ENCODE data around the gene FYCO1. TPM values are rescaled to one million over a fixed set of nuclear protein-coding genes. Genes with fewer than 3 reads are reported as not detected.

Gene FYCO1
- total and polyA plus RNA-seq, 2 of the 13 experiments (the other 11 are each of a cell fraction or from before 2014, with no cell fraction given): 2.7 to 4.2 TPM

DNA sequence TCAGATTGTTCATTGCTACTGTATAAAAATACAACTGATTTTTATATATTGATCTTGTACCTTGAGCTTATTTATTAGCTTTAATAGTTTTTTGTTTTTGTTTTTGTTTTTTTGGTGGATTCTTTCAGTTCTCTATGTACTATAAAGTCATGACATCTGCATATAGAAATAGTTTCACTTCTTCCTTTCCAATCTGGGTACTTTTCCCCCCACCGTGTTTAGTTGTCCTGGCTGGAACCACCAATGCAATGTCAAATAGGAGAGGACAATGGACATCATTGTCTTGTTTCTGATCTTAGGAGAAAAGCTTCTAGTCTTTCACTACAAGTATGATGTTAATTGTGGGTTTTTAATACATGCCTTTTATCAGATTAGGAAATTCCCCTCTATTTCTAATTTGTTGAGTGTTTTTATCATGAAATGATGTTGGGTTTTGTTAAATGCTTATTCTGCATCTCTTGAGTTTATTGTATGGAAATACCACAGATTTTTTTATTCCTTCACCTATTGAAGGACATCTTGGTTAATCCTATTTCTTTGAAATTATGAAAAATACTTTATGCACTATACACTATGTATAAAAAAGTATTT lies 34.4 kb upstream of the FYCO1 start:
- in situ Hi-C loops (cut with HindIII; ENCODE audit: extremely low pct_ligation_motif_present, low pct_unique_long_range_greater_than_20kb) (no loop called here), intact Hi-C loops (cut with micrococcal nuclease; ENCODE audit: unreplicated experiment) (no loop called here)
- Histone ChIP-seq H3K4me1 (ENCODE audit: insufficient read depth, low read length) (peaks cover 17% of the 10 kb centered on the region), H2AFZ (ENCODE audit: low read length) (no peak overlapping the region), H3K9ac (ENCODE audit: insufficient read depth, low read depth, low read length) (no peak overlapping the region), H3K36me3 (replicated peaks in 1 of 2; ENCODE audit: control insufficient read depth in 1 of 2, insufficient read depth in 2 of 2, low read length in 2 of 2) (no peaks in the 10 kb centered on the region), H3K79me2 (ENCODE audit: insufficient read depth, low read length) (no peaks in the 10 kb centered on the region), H3K9me3 (ENCODE audit: low read length) (peaks cover 7% of the 10 kb centered on the region), H3K27ac (ENCODE audit: extremely low read length, insufficient read depth, low read length) (no peak overlapping the region), H3K4me3 (replicated peaks in 1 of 3; ENCODE audit: insufficient read depth in 1 of 3, low read depth in 2 of 3, low read length in 3 of 3) (no peak overlapping the region), H3K4me2 (ENCODE audit: low read depth, low read length) (no peak overlapping the region), H3K27me3 (ENCODE audit: control insufficient read depth in 1 of 2, insufficient read depth in 2 of 2, low read length in 2 of 2) (no peaks in the 10 kb centered on the region), H4K20me1 (ENCODE audit: insufficient read depth, low read length) (no peaks in the 10 kb centered on the region)
- ChIA-PET POLR2A (no interaction called here), CTCF (ENCODE audit: low intra/inter-chr PET ratio, low total read pairs) (no interaction called here)
- ATAC-seq: no peak
- FAIRE-seq: no peak
- no peak for DNase-seq (ENCODE audit: low spot score)
- no TSS peak for BruUV-seq (replicated peaks)
- 3% methylated on average over 1 of the region's 1 CpG for WGBS (ENCODE audit: low lambda C conversion rate)
- TF ChIP-seq, protein P1, sequence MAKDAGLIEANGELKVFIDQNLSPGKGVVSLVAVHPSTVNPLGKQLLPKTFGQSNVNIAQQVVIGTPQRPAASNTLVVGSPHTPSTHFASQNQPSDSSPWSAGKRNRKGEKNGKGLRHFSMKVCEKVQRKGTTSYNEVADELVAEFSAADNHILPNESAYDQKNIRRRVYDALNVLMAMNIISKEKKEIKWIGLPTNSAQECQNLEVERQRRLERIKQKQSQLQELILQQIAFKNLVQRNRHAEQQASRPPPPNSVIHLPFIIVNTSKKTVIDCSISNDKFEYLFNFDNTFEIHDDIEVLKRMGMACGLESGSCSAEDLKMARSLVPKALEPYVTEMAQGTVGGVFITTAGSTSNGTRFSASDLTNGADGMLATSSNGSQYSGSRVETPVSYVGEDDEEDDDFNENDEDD (CRISPR knock-in tag; IDR thresholded peaks at IDR 0.05; ENCODE audit: borderline replicate concordance): no peak
- no peak for TF ChIP-seq ZNF773 (CRISPR knock-in tag; IDR thresholded peaks at IDR 0.05; ENCODE audit: borderline replicate concordance)
- no peak for TF ChIP-seq ZNF761 (CRISPR knock-in tag; conservative IDR thresholded peaks at IDR 0.05)
- TF ChIP-seq, protein P2, sequence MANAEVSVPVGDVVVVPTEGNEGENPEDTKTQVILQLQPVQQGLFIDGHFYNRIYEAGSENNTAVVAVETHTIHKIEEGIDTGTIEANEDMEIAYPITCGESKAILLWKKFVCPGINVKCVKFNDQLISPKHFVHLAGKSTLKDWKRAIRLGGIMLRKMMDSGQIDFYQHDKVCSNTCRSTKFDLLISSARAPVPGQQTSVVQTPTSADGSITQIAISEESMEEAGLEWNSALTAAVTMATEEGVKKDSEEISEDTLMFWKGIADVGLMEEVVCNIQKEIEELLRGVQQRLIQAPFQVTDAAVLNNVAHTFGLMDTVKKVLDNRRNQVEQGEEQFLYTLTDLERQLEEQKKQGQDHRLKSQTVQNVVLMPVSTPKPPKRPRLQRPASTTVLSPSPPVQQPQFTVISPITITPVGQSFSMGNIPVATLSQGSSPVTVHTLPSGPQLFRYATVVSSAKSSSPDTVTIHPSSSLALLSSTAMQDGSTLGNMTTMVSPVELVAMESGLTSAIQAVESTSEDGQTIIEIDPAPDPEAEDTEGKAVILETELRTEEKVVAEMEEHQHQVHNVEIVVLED (CRISPR knock-in tag; IDR thresholded peaks at IDR 0.05; ENCODE audit: borderline replicate concordance): no peak
- TF ChIP-seq, protein P3, sequence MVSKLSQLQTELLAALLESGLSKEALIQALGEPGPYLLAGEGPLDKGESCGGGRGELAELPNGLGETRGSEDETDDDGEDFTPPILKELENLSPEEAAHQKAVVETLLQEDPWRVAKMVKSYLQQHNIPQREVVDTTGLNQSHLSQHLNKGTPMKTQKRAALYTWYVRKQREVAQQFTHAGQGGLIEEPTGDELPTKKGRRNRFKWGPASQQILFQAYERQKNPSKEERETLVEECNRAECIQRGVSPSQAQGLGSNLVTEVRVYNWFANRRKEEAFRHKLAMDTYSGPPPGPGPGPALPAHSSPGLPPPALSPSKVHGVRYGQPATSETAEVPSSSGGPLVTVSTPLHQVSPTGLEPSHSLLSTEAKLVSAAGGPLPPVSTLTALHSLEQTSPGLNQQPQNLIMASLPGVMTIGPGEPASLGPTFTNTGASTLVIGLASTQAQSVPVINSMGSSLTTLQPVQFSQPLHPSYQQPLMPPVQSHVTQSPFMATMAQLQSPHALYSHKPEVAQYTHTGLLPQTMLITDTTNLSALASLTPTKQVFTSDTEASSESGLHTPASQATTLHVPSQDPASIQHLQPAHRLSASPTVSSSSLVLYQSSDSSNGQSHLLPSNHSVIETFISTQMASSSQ (IDR thresholded peaks at IDR 0.05; ENCODE audit: low read depth): no peak
- TF ChIP-seq, protein P3 (CRISPR knock-in tag; IDR thresholded peaks at IDR 0.05; ENCODE audit: borderline replicate concordance): no peak
- no peak for TF ChIP-seq ZFP1 (CRISPR knock-in tag; IDR thresholded peaks at IDR 0.05)
- TF ChIP-seq PHF21A (CRISPR knock-in tag; IDR thresholded peaks at IDR 0.05): no peak
- TF ChIP-seq CENPT (CRISPR knock-in tag; IDR thresholded peaks at IDR 0.05; ENCODE audit: low read depth): no peak
- TF ChIP-seq FLYWCH1 (CRISPR knock-in tag; IDR thresholded peaks at IDR 0.05): no peak
- no peak for TF ChIP-seq MXI1 (IDR thresholded peaks at IDR 0.05; ENCODE audit: borderline replicate concordance, low read depth, low read length)
- TF ChIP-seq, protein P4, sequence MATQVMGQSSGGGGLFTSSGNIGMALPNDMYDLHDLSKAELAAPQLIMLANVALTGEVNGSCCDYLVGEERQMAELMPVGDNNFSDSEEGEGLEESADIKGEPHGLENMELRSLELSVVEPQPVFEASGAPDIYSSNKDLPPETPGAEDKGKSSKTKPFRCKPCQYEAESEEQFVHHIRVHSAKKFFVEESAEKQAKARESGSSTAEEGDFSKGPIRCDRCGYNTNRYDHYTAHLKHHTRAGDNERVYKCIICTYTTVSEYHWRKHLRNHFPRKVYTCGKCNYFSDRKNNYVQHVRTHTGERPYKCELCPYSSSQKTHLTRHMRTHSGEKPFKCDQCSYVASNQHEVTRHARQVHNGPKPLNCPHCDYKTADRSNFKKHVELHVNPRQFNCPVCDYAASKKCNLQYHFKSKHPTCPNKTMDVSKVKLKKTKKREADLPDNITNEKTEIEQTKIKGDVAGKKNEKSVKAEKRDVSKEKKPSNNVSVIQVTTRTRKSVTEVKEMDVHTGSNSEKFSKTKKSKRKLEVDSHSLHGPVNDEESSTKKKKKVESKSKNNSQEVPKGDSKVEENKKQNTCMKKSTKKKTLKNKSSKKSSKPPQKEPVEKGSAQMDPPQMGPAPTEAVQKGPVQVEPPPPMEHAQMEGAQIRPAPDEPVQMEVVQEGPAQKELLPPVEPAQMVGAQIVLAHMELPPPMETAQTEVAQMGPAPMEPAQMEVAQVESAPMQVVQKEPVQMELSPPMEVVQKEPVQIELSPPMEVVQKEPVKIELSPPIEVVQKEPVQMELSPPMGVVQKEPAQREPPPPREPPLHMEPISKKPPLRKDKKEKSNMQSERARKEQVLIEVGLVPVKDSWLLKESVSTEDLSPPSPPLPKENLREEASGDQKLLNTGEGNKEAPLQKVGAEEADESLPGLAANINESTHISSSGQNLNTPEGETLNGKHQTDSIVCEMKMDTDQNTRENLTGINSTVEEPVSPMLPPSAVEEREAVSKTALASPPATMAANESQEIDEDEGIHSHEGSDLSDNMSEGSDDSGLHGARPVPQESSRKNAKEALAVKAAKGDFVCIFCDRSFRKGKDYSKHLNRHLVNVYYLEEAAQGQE (IDR thresholded peaks at IDR 0.05; ENCODE audit: borderline replicate concordance in 1 of 2, low read depth in 1 of 2, low read length in 2 of 2): no peak
- TF ChIP-seq GABPA (IDR thresholded peaks at IDR 0.05; ENCODE audit: low read depth, low read length): no peak
- no peak for TF ChIP-seq GABPA (CRISPR knock-in tag; IDR thresholded peaks at IDR 0.05; ENCODE audit: low read depth)
- no peak for TF ChIP-seq EHMT2 (IDR thresholded peaks at IDR 0.05; ENCODE audit: borderline replicate concordance, low read depth, low read length)

Data from HepG2 (cell line).